Liver (tissue), 9 donors: Measurements from ENCODE around the gene ZGRF1. TPM values are rescaled to one million over a fixed set of nuclear protein-coding genes. Genes with fewer than 3 reads are reported as not detected.

Source experiments
- DNase-seq: peaks from one replicate; pipeline ENCODE4 v3.0.0-alpha.2; 2017; ENCODE audit warnings: low spot score
- H3K27ac ChIP-seq, 2 donors: one replicate each; pipeline ENCODE4 v1.7.0; 2013; ENCODE audit warnings: inconsistent platforms in 2 of 2, low read length in 2 of 2, control low read depth in 1 of 2, low read depth in 1 of 2, mild to moderate bottlenecking in 1 of 2
- H3K27me3 ChIP-seq, 4 donors: one replicate each; pipeline versions ENCODE4 v1.6.1 to v1.7.0; 2013; ENCODE audit warnings: low read length in 3 of 4, inconsistent platforms in 1 of 4, mild to moderate bottlenecking in 1 of 4, moderate library complexity in 1 of 4; ENCODE audit not compliant: control insufficient read depth in 4 of 4, insufficient read depth in 4 of 4
- H3K36me3 ChIP-seq, 4 donors: one replicate each; pipeline versions ENCODE4 v1.6.1 to v1.7.0; 2013; ENCODE audit warnings: low read length in 3 of 4, mild to moderate bottlenecking in 3 of 4, low read depth in 1 of 4, moderate library complexity in 1 of 4; ENCODE audit not compliant: control insufficient read depth in 4 of 4, insufficient read depth in 3 of 4
- H3K4me1 ChIP-seq, 4 donors: one replicate each; pipeline versions ENCODE4 v1.6.1 to v1.7.0; 2013; ENCODE audit warnings: low read length in 3 of 4, mild to moderate bottlenecking in 3 of 4, moderate library complexity in 1 of 4; ENCODE audit not compliant: control insufficient read depth in 4 of 4, insufficient read depth in 4 of 4
- H3K4me3 ChIP-seq, 3 donors: one replicate each; pipeline versions ENCODE4 v1.6.1 to v1.7.0; 2013; ENCODE audit warnings: low read length in 3 of 3, control low read depth in 1 of 3, low read depth in 1 of 3, mild to moderate bottlenecking in 1 of 3
- H3K9ac ChIP-seq, 2 donors: one replicate each; pipeline ENCODE4 v1.7.0; 2013; ENCODE audit warnings: low read length in 2 of 2, mild to moderate bottlenecking in 2 of 2, moderate library complexity in 2 of 2, control low read depth in 1 of 2, low read depth in 1 of 2
- H3K9me3 ChIP-seq, 4 donors: one replicate each; pipeline versions ENCODE4 v1.6.1 to v1.7.0; 2013; ENCODE audit warnings: low read length in 3 of 4; ENCODE audit not compliant: control insufficient read depth in 4 of 4
- ATF3 ChIP-seq: IDR thresholded peaks from 2 replicates; pipeline ENCODE4 v1.6.1; 2016; ENCODE audit warnings: antibody characterized with exemption
- CTCF ChIP-seq: fragments of 150-350 bp; IDR thresholded peaks from 2 replicates; pipeline ENCODE4 v1.5.1; 2017; ENCODE audit warnings: improper control_type of control experiment, low read depth, low read length; ENCODE audit not compliant: missing input control
- EGR1 ChIP-seq, 2 donors: IDR thresholded peaks; 2 replicates each; pipeline ENCODE4 v1.6.1; 2016 to 2018; ENCODE audit warnings: antibody characterized with exemption in 2 of 2, low read depth in 2 of 2
- FOXA1 ChIP-seq: IDR thresholded peaks from 2 replicates; pipeline ENCODE4 v1.6.1; 2016; ENCODE audit warnings: antibody characterized with exemption
- FOXA2 ChIP-seq: IDR thresholded peaks from 2 replicates; pipeline ENCODE4 v1.6.1; 2016; ENCODE audit warnings: antibody characterized with exemption
- GABPA ChIP-seq, 2 donors: IDR thresholded peaks in 1 of 2; conservative IDR thresholded peaks in 1 of 2; 2 replicates each; pipeline ENCODE4 v1.6.1; 2016; ENCODE audit warnings: antibody characterized with exemption in 2 of 2, mild to moderate bottlenecking in 1 of 2, moderate library complexity in 1 of 2
- HNF4A ChIP-seq, 2 donors: conservative IDR thresholded peaks; 2 replicates each; pipeline ENCODE4 v1.6.1; 2016; ENCODE audit warnings: antibody characterized with exemption in 2 of 2, mild to moderate bottlenecking in 2 of 2
- HNF4G ChIP-seq: IDR thresholded peaks from 2 replicates; pipeline ENCODE4 v1.6.1; 2016; ENCODE audit warnings: antibody characterized with exemption
- JUND ChIP-seq, 2 donors: IDR thresholded peaks; 2 replicates each; pipeline ENCODE4 v1.6.1; 2016; ENCODE audit warnings: antibody characterized with exemption in 2 of 2
- MAX ChIP-seq: IDR thresholded peaks from 2 replicates; pipeline ENCODE4 v1.6.1; 2016; ENCODE audit warnings: antibody characterized with exemption
- NR2F2 ChIP-seq: IDR thresholded peaks from 2 replicates; pipeline ENCODE4 v1.6.1; 2016; ENCODE audit warnings: antibody characterized with exemption
- RAD21 ChIP-seq, 2 donors: IDR thresholded peaks; 2 replicates each; pipeline ENCODE4 v1.6.1; 2016; ENCODE audit warnings: antibody characterized with exemption in 2 of 2, mild to moderate bottlenecking in 2 of 2
- REST ChIP-seq: IDR thresholded peaks from 2 replicates; pipeline ENCODE4 v1.6.1; 2016; ENCODE audit warnings: antibody characterized with exemption, mild to moderate bottlenecking
- RXRA ChIP-seq, 2 donors: IDR thresholded peaks; 2 replicates each; pipeline ENCODE4 v1.6.1; 2017 to 2018; ENCODE audit warnings: antibody characterized with exemption in 2 of 2, mild to moderate bottlenecking in 1 of 2
- SP1 ChIP-seq: IDR thresholded peaks from 2 replicates; pipeline ENCODE4 v1.6.1; 2018; ENCODE audit warnings: antibody characterized with exemption, mild to moderate bottlenecking
- TAF1 ChIP-seq: conservative IDR thresholded peaks from 2 replicates; pipeline ENCODE4 v1.6.1; 2016; ENCODE audit warnings: antibody characterized with exemption, mild to moderate bottlenecking
- YY1 ChIP-seq: IDR thresholded peaks from 2 replicates; pipeline ENCODE4 v1.6.1; 2016; ENCODE audit warnings: antibody characterized with exemption, mild to moderate bottlenecking
- ZBTB33 ChIP-seq: IDR thresholded peaks from 2 replicates; pipeline ENCODE4 v1.6.1; 2016; ENCODE audit warnings: antibody characterized with exemption
- WGBS: extraction: QIAGEN DNeasy Blood & Tissue Kit; methylation state at CpG from one replicate; pipeline ENCODE4 v1.1.7; 2013; 5-methylcytosine and 5-hydroxymethylcytosine counted together
- polyA plus RNA-seq, 2 donors: library from polyadenylated mRNA; stranded (reverse) in 1 of 2; unstranded in 1 of 2; fragments of 200-250 nt in 1 of 2; fragments of >200 nt in 1 of 2; fragmentation: Nextera tagmentation in 1 of 2; extraction: Ambion mirVana in 1 of 2; gene quantifications; one replicate each; pipeline versions ENCODE4 v1.2.1 to v1.2.3, GENCODE V29; 2013 to 2015
- total RNA-seq, 2 donors: library from RNA; depleted of rRNA; stranded (reverse); fragments of >200 nt; gene quantifications; one replicate each; pipeline ENCODE4 v1.2.3, GENCODE V29; 2014
- donor health status: healthy.
- donor health status: healthy.
- donor health status: healthy.
- donor health status: healthy.
- donor health status: healthy.

Gene ZGRF1
- total and polyA plus RNA-seq, 4 donors = 0.38 to 12.7 (median 2.1) TPM

- TF ChIP-seq FOXA2 (no peak), HNF4G (no peak), EGR1 (IDR thresholded peaks at IDR 0.05; ENCODE audit: low read depth in 2 of 2) (no peak), SP1 (no peak), JUND (IDR thresholded peaks at IDR 0.05) (no peak), GABPA (IDR thresholded peaks at IDR 0.05 in 1 of 2, conservative IDR thresholded peaks at IDR 0.05 in 1 of 2) (no peak), RAD21 (IDR thresholded peaks at IDR 0.05) (peak; percentile 78 to 80), HNF4A (conservative IDR thresholded peaks at IDR 0.05) (no peak), NR2F2 (no peak), REST (no peak), ATF3 (no peak), ZBTB33 (no peak), FOXA1 (no peak), MAX (no peak), TAF1 (no peak), CTCF (peak; percentile 51)
- H3K27me3 ChIP-seq = no peaks in the 10 kb centered on the region
- no peaks in the 10 kb centered on the region for H3K4me1 ChIP-seq
- peaks cover 0 to 2% (median under 1%) of the 10 kb centered on the region in 4 donors for H3K36me3 ChIP-seq
- no peak overlapping the region for H3K4me3 ChIP-seq
- H3K27ac ChIP-seq = no peak overlapping the region
- no peak overlapping the region for H3K9ac ChIP-seq
- no peaks in the 10 kb centered on the region for H3K9me3 ChIP-seq
- peak; percentile 38 for DNase-seq
These were observed 32.1 kb downstream of the ZGRF1 start for GRCh38 chr4:112604589-112604988.

- no peaks in the 10 kb centered on the region for H3K36me3 ChIP-seq
- no peak for TF ChIP-seq YY1
- no peak for TF ChIP-seq TAF1
- TF ChIP-seq FOXA1 = no peak
- TF ChIP-seq CTCF = no peak
- no peak for TF ChIP-seq HNF4A (conservative IDR thresholded peaks at IDR 0.05)
- TF ChIP-seq SP1 = no peak
- TF ChIP-seq EGR1 (IDR thresholded peaks at IDR 0.05; ENCODE audit: low read depth in 2 of 2) = no peak
- no peak for TF ChIP-seq ATF3
- TF ChIP-seq ZBTB33 = no peak
- TF ChIP-seq FOXA2 = no peak
- no peak for TF ChIP-seq RAD21 (IDR thresholded peaks at IDR 0.05)
- TF ChIP-seq GABPA (IDR thresholded peaks at IDR 0.05 in 1 of 2, conservative IDR thresholded peaks at IDR 0.05 in 1 of 2) = no peak
- no peak for TF ChIP-seq HNF4G
- TF ChIP-seq RXRA (IDR thresholded peaks at IDR 0.05) = no peak
- TF ChIP-seq JUND (IDR thresholded peaks at IDR 0.05) = no peak
- H3K9me3 ChIP-seq = peaks cover 0 to 2% (median 0%) of the 10 kb centered on the region in 4 donors
- no peak for DNase-seq
- no peak overlapping the region for H3K4me3 ChIP-seq
- H3K4me1 ChIP-seq = no peaks in the 10 kb centered on the region
- no peak overlapping the region for H3K27ac ChIP-seq
- no peak overlapping the region for H3K9ac ChIP-seq
- no peaks in the 10 kb centered on the region for H3K27me3 ChIP-seq
- 95% methylated on average over 1 of the region's 1 CpG for WGBS
These were observed 41.7 kb downstream of the ZGRF1 start for GRCh38 chr4:112594993-112595392.
